ENCODE results near the gene ADAMTSL5. TPM values are rescaled to one million over a fixed set of nuclear protein-coding genes. Genes with fewer than 3 reads are reported as not detected.
A peak's percentile ranks its signal among the peaks of the same experiment; 100 is the strongest.

The ADAMTSL5 gene
- total RNA-seq, 5 donors from 2014 or later (not counting 1 experiment from before 2014, with no cell fraction given), result 5.7 to 7.9 (median 6.9) TPM

- Mint-ChIP-seq H3K9me3 (no peaks in the 10 kb centered on the region), H3K27me3 (peaks cover 0 to 5% of the 10 kb centered on the region in 2 donors), H3K36me3 (no peaks in the 10 kb centered on the region), H3K27ac (peak overlapping the region; percentile 75 to 95), H3K4me3 (peak overlapping the region; percentile 81 to 87 (median 83)), H3K4me1 (peaks cover 17 to 31% (median 20%) of the 10 kb centered on the region in 3 donors)
- ATAC-seq (replicated peaks in 1 of 4) (peak; percentile 90 to 93 (median 90)), DNase-seq (peak; percentile 84 to 97 (median 92))
- CTCF ChIA-PET, result no interaction called here
- H3K4me3 ChIP-seq (ENCODE audit: control insufficient read depth in 1 of 2, extremely low read depth in 1 of 2, low read length in 1 of 2), result peak overlapping the region; percentile 30 to 54
- peak overlapping the region; percentile 62 for H3K27ac ChIP-seq (ENCODE audit: low read length)
- POLR2A ChIA-PET, result no interaction called here
- peaks cover 0 to 80% of the 10 kb centered on the region in 2 experiments for H3K27me3 ChIP-seq (replicated peaks in 1 of 2; ENCODE audit: control insufficient read depth in 2 of 2, extremely low read depth in 1 of 2, insufficient read depth in 2 of 2, low read length in 1 of 2)
- H3K4me1 ChIP-seq (ENCODE audit: control insufficient read depth in 1 of 2, extremely low read depth in 1 of 2, insufficient read depth in 2 of 2, low read length in 2 of 2), result peaks cover 0 to 48% of the 10 kb centered on the region in 2 experiments
- no peaks in the 10 kb centered on the region for H3K9me3 ChIP-seq
- H3K36me3 ChIP-seq (ENCODE audit: control insufficient read depth in 2 of 2, extremely low read depth in 1 of 2, insufficient read depth in 1 of 2, low read length in 1 of 2), result no peaks in the 10 kb centered on the region
- WGBS (ENCODE audit: insufficient coverage), result 8% methylated on average over 37 of the region's 46 CpGs
Measured at GRCh38 chr19:1507763-1508506, 4.9 kb downstream of the ADAMTSL5 start.

GRCh38 chr19:1507192-1507660, 5.6 kb downstream of the ADAMTSL5 start:
- H3K9me3 Mint-ChIP-seq, result no peaks in the 10 kb centered on the region
- H3K27ac Mint-ChIP-seq, result no peak overlapping the region
- WGBS (ENCODE audit: insufficient coverage), result 81% methylated on average over 21 of the region's 23 CpGs

DNA sequence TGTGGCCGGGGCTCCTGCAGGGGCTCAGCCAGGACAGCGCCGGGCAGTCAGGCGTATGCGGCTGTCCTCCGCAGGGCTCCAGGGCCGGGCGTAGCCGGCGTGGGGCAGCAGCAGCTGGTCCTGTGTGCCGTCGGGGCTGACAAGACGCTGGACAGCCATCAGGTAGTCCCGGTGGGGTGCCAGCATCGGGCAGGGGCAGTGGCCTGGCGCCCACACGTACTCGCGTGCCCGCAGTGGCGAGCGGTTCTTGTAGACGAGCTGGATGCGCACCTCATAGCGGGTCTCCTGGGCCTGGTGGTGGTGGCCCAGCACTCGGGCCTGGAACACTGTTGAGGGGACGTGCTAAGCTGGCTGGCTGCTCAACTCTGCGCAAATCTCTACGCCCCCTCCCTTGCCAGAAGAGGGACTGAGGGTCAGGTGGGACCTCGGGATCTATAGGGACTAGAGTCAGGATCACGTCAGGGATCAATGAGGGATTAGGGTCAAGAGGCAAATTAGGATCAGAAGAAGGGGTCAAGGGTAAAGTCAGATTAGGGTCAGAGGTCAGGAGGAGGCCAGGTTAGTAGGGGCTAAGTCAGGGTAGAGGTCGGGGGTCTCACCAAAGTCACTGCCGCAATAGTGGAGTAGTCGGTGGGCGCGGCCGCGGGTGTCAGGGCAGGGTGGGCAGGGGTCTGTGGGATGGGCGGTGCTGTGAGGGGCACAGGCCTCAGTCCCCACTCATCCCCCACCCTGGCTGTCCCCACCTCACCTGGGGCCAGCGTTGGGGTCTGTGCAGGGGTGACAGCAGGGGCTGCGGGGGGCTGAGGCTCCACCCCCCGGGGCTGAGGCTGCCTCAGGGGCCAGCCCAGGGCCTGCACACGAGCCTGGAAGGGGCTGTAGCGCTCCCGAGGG, 6.6 kb downstream of the ADAMTSL5 start:
- no peak for DNase-seq
- Mint-ChIP-seq H3K4me1 (peaks cover 11 to 28% (median 25%) of the 10 kb centered on the region in 3 donors), H3K27ac (no peak overlapping the region), H3K27me3 (peaks cover 3 to 8% of the 10 kb centered on the region in 2 donors), H3K4me3 (no peak overlapping the region), H3K9me3 (no peaks in the 10 kb centered on the region), H3K36me3 (no peaks in the 10 kb centered on the region)
- ChIA-PET POLR2A (interaction anchor here in 1 of 2 donors (0.5 kb wide), 1 partner anchor 1337 kb away, joined by 7 read pairs; no protein-coding TSS in a partner anchor), CTCF (no interaction called here)
- peaks cover 0 to 75% of the 10 kb centered on the region in 2 experiments for H3K27me3 ChIP-seq (replicated peaks in 1 of 2; ENCODE audit: control insufficient read depth in 2 of 2, extremely low read depth in 1 of 2, insufficient read depth in 2 of 2, low read length in 1 of 2)
- no peak overlapping the region for H3K27ac ChIP-seq (ENCODE audit: low read length)
- no peak for ATAC-seq (replicated peaks in 1 of 4)
- peaks cover 0 to 36% of the 10 kb centered on the region in 2 experiments for H3K4me1 ChIP-seq (ENCODE audit: control insufficient read depth in 1 of 2, extremely low read depth in 1 of 2, insufficient read depth in 2 of 2, low read length in 2 of 2)
- WGBS (ENCODE audit: insufficient coverage), result 91% methylated on average over 35 of the region's 45 CpGs
- no peaks in the 10 kb centered on the region for H3K9me3 ChIP-seq
- H3K36me3 ChIP-seq (ENCODE audit: control insufficient read depth in 2 of 2, extremely low read depth in 1 of 2, insufficient read depth in 1 of 2, low read length in 1 of 2), result no peaks in the 10 kb centered on the region
- H3K4me3 ChIP-seq (ENCODE audit: control insufficient read depth in 1 of 2, extremely low read depth in 1 of 2, low read length in 1 of 2), result no peak overlapping the region

More at GRCh38 chr19:1507192-1507660, 5.6 kb downstream of the ADAMTSL5 start:
- Mint-ChIP-seq H3K4me3 (peak overlapping the region in 1 of 3 donors; percentile 81), H3K36me3 (no peaks in the 10 kb centered on the region), H3K27me3 (peaks cover 3 to 8% of the 10 kb centered on the region in 2 donors), H3K4me1 (peaks cover 13 to 31% (median 25%) of the 10 kb centered on the region in 3 donors)
- peaks cover 0 to 81% of the 10 kb centered on the region in 2 experiments for H3K27me3 ChIP-seq (replicated peaks in 1 of 2; ENCODE audit: control insufficient read depth in 2 of 2, extremely low read depth in 1 of 2, insufficient read depth in 2 of 2, low read length in 1 of 2)
- peak overlapping the region; percentile 43 for H3K27ac ChIP-seq (ENCODE audit: low read length)
- ATAC-seq (replicated peaks in 1 of 4) (no peak), DNase-seq (no peak)
- no peaks in the 10 kb centered on the region for H3K36me3 ChIP-seq (ENCODE audit: control insufficient read depth in 2 of 2, extremely low read depth in 1 of 2, insufficient read depth in 1 of 2, low read length in 1 of 2)
- ChIA-PET CTCF (no interaction called here), POLR2A (no interaction called here)
- H3K4me1 ChIP-seq (ENCODE audit: control insufficient read depth in 1 of 2, extremely low read depth in 1 of 2, insufficient read depth in 2 of 2, low read length in 2 of 2), result peaks cover 0 to 43% of the 10 kb centered on the region in 2 experiments
- H3K4me3 ChIP-seq (ENCODE audit: control insufficient read depth in 1 of 2, extremely low read depth in 1 of 2, low read length in 1 of 2), result no peak overlapping the region
- no peaks in the 10 kb centered on the region for H3K9me3 ChIP-seq

- peaks cover 3 to 7% of the 10 kb centered on the region in 2 donors for H3K27me3 Mint-ChIP-seq
- Histone ChIP-seq H3K4me3 (ENCODE audit: control insufficient read depth in 1 of 2, extremely low read depth in 1 of 2, low read length in 1 of 2) (no peak overlapping the region), H3K27me3 (replicated peaks in 1 of 2; ENCODE audit: control insufficient read depth in 2 of 2, extremely low read depth in 1 of 2, insufficient read depth in 2 of 2, low read length in 1 of 2) (peaks cover 0 to 66% of the 10 kb centered on the region in 2 experiments), H3K9me3 (no peaks in the 10 kb centered on the region), H3K27ac (ENCODE audit: low read length) (no peak overlapping the region), H3K4me1 (ENCODE audit: control insufficient read depth in 1 of 2, extremely low read depth in 1 of 2, insufficient read depth in 2 of 2, low read length in 2 of 2) (peaks cover 0 to 32% of the 10 kb centered on the region in 2 experiments), H3K36me3 (ENCODE audit: control insufficient read depth in 2 of 2, extremely low read depth in 1 of 2, insufficient read depth in 1 of 2, low read length in 1 of 2) (no peaks in the 10 kb centered on the region)
- ChIA-PET CTCF (interaction anchor here in 1 of 2 donors (0.6 kb wide), 1 partner anchor 48 kb away, joined by 5 read pairs; no protein-coding TSS in a partner anchor), POLR2A (no interaction called here)
- no peak overlapping the region for H3K4me3 Mint-ChIP-seq
- DNase-seq, result no peak
- H3K36me3 Mint-ChIP-seq, result no peaks in the 10 kb centered on the region
- 73% methylated on average over 8 of the region's 8 CpGs for WGBS (ENCODE audit: insufficient coverage)
- H3K4me1 Mint-ChIP-seq, result peaks cover 11 to 23% (median 23%) of the 10 kb centered on the region in 3 donors
- no peaks in the 10 kb centered on the region for H3K9me3 Mint-ChIP-seq
- ATAC-seq (replicated peaks in 1 of 4), result no peak
- no peak overlapping the region for H3K27ac Mint-ChIP-seq
Measured at GRCh38 chr19:1505012-1505411, 7.8 kb downstream of the ADAMTSL5 start.

DNA sequence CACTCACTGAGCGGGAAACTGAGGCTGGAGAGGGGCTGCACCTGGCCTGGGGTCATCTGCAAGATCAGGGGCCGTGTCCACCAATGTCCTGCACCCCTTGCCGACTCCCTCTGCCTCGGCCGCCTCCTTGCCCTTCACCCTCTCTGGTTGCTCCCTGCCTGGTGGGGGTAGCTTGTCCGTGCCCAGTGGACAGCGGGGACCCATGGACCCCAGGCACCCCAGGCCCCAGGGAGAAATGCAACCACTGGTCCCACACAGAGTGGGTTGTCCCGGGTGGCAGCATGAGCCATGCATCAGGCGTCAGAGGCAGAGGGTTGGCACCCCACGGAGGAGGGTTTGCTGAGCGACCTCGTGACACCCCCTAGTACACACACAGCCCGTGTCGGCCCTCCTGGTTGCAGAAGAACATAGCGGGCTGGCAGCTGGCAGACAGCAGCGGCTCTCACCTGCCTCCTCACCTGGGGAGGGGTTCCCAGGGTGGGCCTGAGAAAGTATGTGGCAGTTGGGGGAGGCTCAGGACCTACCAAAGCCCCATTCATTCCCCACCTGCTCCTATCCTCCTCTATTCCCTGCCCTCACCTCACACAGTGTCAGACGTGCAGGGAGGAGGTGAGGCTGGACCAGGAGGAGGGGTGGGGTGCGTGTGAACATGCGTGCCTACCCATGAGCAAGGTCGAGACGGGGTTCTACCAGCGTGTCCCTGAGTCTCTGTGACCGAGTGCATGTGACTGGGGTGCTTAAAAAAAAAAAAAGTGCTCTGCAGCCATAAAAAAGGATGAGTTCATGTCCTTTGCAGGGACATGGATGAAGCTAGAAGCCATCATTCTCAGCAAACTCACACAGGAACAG, 8.7 kb downstream of the ADAMTSL5 start:
- Mint-ChIP-seq H3K27me3 (peaks cover 3 to 6% of the 10 kb centered on the region in 2 donors), H3K27ac (no peak overlapping the region), H3K4me1 (peaks cover 11 to 20% (median 19%) of the 10 kb centered on the region in 3 donors), H3K36me3 (no peaks in the 10 kb centered on the region), H3K4me3 (peak overlapping the region in 1 of 3 donors; percentile 31), H3K9me3 (no peaks in the 10 kb centered on the region)
- 66% methylated on average over 16 of the region's 23 CpGs for WGBS (ENCODE audit: insufficient coverage)
- Histone ChIP-seq H3K4me1 (ENCODE audit: control insufficient read depth in 1 of 2, extremely low read depth in 1 of 2, insufficient read depth in 2 of 2, low read length in 2 of 2) (peaks cover 0 to 32% of the 10 kb centered on the region in 2 experiments), H3K4me3 (ENCODE audit: control insufficient read depth in 1 of 2, extremely low read depth in 1 of 2, low read length in 1 of 2) (no peak overlapping the region), H3K9me3 (no peaks in the 10 kb centered on the region), H3K36me3 (ENCODE audit: control insufficient read depth in 2 of 2, extremely low read depth in 1 of 2, insufficient read depth in 1 of 2, low read length in 1 of 2) (no peaks in the 10 kb centered on the region), H3K27me3 (replicated peaks in 1 of 2; ENCODE audit: control insufficient read depth in 2 of 2, extremely low read depth in 1 of 2, insufficient read depth in 2 of 2, low read length in 1 of 2) (peaks cover 0 to 61% of the 10 kb centered on the region in 2 experiments), H3K27ac (ENCODE audit: low read length) (no peak overlapping the region)
- no peak for ATAC-seq (replicated peaks in 1 of 4)
- ChIA-PET POLR2A (no interaction called here), CTCF (interaction anchor here in 1 of 2 donors (0.6 kb wide), 1 partner anchor 49 kb away, joined by 5 read pairs; no protein-coding TSS in a partner anchor)
- DNase-seq, result no peak
